GM19438 (cell line): ENCODE data around the gene TMC4.
"Not testable (repeated sequence)": the region's sequence is repeated elsewhere in the genome, so short reads cannot be mapped to it uniquely, and the experiment has no call there.

Experiments
- ATAC-seq: cut with Tn5 transposase; IDR thresholded peaks from one replicate; pipeline ENCODE4 v1.9.1; 2021; ENCODE audit warnings: low read depth; ENCODE audit not compliant: unreplicated experiment

Gene TMC4

DNA sequence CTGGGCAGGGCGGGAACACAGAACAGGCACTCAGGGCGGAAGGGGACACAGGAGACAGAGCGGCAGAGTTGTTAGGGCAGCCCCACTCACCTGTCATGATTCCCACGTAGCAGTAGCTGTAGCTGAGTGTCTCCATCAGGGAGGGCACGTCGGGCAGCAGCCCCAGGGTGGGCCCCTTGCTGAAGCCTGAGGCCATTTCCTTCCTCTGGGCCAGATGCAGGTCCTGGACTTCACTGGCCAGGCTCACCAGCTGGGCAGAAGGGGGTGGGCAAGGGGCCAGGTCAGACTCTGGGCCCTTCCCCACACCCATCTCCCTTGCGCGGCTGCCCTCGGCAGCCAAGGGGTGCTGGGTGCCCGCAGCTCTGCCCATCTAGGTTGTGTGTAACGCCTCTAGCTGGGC is 10.5 kb upstream of the TMC4 start:
- no peak for ATAC-seq

DNA sequence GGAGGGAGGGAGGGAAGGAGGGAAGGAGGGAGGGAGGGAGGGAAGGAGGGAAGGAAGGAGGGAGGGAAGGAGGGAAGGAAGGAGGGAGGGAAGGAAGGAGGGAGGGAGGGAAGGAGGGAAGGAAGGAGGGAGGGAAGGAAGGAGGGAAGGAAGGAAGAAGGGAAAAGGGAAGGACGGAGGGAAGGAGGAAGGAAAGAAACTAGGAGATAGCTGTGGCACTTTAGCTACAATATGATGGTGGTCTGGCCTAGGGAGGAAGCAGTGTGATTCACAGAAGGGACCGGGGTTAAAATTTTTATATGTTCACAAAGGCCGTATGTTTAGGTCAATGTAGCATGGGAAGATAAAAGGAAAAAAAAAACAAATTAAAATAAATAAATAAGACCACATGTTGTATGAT is 8.9 kb upstream of the TMC4 start:
- ATAC-seq, result not testable (repeated sequence)

DNA sequence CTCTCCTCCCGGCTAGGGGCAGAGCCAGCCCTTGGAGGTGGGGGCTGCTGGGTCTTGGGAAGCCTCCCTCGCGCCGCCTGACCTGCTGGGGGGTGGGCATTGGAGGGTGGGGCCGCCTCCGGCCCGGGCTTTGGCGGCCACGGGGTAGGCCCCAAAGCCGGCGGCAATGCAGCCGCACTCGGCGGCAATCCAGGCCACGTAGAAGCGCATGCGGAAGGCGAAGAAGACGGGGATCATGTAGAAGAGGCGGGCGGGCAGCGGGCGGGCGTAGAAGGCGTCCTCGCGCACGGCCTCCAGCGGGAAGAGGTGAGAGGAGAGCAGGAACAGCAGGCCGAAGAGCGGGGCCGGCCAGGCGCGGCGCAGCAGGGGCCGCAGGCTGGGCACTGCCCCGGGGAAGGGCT is 7.7 kb upstream of the TMC4 start:
- no peak for ATAC-seq

DNA sequence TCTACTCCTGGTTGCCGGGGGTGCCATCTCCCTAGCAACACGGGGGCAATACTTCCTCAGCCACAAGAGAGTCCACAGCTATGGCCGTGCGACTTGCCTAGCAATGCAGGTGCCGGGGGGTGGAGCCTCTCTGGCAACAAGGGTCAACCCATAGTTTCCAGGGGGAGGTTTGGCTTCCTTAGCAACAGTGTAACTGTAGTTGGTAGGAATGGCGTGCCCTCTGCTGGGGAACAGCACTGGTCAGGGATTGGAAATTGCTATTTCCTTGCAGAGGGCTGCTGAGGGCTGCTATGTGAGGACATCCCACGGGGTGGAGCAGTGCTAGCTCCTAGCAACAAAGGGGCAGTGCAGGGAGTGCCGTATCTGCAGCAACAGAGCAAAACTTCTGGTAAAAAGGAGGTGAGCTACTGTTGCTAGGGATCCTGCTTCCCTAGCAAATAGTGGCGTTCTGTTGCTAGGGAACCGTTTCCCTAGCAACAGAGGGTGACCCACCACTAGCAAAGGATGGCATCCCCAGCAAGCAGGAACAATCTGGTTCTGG is 7.0 kb upstream of the TMC4 start:
- ATAC-seq, result no peak

DNA sequence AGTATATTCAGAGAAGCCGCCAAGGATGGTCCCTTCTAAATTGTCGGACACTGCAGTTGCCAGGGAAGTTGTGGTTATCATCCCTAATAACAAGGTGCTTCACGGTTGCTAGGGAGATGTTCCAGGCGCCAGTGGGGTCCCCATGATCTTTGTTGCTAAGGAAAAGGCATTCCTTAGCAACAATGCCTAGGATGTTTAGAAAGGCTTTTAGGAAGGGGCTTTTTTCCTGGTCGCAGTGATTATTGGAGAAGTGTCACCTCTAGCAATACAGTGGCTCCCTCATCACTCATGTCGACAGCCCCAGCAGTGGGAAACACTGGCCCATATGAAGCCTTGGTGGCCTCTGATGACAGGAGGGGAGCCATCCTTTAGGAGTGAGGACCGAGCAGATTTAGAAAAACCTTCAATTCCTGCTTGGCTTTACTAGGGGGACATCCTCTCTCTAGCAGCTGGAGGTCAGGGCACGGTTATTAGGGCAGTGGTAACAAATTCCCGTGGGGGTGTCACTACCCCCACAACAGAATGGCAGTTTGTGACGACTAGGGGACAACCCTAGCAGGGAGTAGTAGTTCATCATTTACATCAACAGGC is 6.4 kb upstream of the TMC4 start:
- ATAC-seq, result no peak

DNA sequence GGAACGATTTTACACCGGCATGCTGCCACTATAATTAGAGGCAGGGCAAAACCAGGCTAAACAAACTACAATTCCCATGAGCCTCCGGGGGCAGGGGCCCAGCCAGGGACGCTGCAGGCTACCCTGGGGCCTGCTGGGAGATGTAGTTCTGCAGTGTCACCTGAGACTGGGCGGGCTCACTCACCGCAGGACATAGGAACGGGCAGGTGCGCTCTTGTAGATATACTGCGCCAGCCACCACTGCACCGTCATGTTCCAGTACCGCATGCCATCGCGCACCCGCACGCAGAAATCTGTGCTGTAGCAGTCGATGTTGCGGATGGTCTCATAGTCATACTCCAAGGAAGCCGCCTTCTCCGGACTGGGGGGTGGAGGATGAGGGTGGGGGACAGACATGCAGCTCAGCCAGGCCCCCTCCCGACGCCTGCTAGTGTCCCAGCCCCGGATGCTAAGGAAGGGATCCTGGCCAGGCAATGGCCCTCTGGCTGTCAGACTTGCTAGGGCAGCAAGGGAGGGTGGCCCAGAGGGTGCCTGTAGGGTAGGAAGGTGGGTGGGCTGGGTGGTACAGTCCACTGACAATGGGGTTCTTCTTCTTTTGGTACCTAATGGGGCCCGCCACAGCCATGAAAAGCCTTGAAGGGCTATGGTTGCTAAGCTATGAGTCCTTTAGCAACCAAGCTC is 5.8 kb upstream of the TMC4 start:
- no peak for ATAC-seq

DNA sequence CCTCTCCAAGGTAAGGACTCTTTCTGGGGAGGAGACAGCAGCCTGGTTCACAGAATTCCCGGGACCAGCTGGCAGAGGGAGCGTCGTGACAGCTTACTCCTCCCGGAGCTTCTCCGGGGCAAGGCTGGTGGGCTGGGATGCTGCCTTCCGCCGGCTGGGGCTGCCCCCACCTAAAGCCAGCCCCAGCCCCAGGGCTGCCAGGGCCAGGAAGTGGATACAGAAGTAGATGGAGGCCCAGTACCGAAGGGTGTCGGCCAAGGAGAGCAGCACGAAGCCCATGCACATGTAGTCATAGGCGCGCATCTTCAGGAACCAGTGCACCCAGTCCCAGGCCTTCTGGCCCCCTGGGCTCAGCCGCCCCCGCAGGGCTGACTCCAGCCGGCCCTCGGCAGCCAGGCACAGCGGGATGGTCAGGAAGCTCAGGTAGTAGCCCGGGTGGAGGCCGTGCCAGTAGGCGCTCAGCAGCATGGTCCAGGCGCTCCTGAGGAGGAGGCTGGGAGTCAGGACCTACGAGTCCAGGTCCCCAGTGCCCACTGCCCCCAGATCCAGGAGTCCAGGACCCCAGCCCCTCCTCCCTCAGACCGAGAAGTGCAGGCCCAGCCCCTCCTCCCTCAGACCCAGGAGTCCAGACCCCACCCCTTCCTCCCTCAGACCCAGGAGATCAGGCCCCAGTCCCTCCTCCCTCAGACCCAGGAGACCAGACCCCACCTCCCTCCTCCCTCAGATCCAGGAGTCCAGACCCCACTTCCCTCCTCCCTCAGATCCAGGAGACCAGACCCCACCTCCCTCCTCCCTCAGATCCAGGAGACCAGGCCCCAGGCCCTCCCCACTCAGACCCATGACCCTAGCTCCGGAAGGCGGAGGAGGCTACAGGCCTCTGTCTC is 1.2 kb upstream of the TMC4 start:
- ATAC-seq, result no peak

DNA sequence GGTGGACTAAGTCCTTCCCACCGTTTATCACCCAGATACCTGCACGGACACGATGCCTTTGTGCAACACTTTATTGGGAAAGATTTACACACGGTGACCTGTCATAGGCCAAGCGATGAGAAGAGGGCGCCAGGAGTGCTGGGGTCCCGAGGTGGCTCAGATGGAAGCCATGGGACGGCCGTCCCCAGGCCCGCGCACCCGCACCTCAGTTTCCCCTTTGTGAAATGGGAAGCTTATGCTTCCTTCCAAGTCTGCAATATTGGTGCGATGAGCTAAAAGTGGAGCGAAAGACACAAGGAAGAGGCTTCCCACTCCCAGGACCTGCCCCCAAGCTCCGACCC is 369 bp upstream of the TMC4 start:
- ATAC-seq, result no peak

DNA sequence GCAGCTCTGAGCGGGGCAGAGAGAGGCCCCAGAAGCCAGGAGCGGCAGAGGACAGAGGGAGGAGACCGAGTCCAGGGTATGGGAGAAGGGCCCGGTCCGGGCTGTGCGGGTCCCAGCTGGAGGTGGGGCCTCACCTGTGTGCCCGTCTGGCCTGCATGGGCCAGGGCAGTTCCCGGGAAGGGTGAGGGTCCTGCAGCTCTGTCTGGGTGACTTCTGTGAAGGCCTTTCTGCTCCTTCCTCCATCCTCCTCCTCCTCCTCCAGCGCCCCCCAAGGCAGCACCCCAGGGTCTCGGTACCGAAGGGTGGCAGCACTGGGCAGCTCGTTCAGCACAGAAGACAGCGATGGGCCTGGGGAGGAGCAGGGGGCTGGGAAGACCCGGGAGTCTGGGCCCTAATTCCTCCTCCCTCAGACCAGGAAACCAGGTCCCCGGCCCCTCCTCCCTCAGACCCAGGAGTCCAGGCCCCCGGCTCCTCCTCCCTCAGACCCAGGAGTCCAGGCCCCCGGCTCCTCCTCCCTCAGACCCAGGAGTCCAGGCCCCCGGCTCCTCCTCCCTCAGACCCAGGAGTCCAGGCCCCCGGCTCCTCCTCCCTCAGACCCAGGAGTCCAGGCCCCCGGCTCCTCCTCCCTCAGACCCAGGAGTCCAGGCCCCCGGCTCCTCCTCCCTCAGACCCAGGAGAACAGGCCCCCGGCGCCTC is 1.1 kb downstream of the TMC4 start:
- not testable (repeated sequence) for ATAC-seq

DNA sequence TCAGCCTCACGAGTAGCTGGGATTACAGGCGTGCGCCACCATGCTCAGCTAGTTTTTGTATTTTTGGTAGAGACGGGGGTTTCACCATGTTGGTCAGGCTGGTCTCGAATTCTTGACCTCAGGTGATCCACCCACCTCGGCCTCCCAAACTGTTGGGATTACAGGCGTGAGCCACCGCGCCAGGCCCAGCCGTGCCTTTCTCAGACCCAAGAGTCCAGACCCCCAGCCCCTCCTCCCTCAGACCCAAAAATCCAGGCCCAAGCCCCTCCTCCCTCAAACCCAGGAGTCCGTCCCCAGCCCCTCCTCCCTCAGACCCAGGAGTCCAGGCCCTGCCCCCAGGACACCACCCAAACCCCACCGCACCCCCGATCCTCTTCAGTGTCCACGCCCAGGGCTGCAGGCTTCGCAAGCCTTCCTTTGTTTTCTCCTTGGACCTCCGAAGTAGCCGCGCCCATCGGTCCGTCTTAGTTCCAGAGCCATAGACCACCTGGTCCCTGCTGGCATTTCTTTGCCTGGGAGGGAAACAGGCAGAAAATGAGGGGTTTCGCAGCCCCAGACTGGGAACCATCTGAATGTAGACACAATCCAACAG is 3.7 kb downstream of the TMC4 start:
- ATAC-seq, result no peak

DNA sequence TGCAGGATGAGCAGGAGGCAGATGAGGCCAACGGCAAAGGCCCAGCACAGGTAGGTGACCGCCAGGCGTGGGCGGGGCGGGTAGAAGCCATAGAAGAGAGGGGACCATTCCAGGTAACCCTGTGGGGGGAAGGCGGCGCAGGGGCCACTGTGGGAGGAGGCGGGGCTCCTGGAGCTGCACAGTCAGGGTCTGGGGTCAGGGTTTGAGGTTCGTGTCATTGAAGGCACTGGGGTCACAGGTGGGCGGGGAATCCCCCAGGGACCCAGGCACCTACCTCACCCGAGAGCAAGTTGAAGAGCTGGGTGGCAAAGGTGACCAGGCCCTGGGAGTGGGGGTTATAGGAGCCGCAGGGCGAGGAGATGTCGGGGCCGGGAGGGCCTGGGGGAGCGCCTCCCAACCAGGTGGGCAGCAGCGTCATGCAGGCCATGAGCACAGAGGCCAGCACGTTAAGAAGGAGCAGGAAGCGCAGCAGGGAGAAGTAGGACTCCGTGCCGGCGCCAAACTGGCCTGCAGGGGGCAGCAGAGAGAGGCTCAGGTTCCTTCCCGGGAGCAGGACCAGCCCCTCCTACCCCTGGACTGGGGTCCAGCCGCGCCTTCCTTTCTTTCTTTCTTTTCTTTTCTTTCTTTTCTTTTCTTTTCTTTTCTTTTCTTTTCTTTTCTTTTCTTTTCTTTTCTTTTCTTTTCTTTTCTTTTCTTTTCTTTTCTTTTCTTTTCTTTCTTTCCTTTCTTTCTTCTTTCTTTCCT is 4.6 kb downstream of the TMC4 start:
- peak; percentile 68 for ATAC-seq

DNA sequence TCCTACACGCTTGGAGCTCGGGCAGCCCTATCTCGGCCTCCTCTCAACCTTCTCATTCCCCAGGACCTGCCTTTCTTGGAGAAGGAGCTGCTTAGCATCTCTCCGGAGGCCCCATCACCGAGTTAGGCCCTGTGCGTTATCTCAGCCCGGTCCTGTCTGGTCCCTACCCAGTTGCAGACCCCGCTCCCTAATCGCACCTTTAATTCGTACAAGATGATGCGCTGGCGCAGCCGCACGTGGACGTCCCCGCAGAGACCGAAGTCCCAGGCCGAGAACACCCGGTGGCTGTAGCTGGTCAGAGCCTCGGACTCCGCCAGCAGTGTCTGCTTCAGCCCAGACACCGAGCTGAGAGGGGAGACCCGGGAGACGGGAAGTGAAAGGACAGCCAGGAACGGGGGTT is 7.7 kb downstream of the TMC4 start:
- ATAC-seq, result no peak

DNA sequence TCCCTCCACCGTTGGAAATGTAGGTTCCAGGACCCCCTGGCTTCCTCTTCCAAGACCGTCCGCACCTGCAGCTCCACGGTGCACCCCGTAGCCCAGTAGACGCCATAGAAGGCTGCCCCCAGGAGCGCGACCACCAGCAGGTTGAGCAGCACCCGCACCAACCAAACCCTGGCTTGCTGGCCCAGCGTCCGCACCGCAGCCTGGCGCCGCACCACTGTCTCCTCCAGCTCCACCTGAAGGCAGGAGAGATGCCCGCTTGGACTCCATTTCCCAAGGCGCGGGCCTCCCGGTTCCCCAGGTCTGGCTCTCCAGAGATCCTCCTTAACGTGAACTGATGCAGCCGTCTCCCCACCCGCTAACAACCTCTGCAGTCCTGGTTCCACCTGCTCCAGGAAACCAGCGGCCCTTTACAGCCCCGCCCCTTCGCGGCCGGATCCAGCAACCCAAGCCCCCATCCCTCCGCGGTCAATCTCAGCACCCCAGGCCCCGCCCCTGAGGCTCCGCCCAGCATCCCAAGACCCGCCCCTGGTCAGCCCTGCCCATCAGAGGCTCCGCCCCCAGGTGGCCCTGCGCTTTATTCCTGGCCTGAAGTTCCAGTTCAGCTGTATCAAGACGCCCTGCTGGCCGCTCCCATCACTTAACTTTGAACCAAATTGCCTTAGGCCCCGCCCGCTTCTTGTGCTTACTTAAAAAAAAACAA is 8.4 kb downstream of the TMC4 start:
- no peak for ATAC-seq

DNA sequence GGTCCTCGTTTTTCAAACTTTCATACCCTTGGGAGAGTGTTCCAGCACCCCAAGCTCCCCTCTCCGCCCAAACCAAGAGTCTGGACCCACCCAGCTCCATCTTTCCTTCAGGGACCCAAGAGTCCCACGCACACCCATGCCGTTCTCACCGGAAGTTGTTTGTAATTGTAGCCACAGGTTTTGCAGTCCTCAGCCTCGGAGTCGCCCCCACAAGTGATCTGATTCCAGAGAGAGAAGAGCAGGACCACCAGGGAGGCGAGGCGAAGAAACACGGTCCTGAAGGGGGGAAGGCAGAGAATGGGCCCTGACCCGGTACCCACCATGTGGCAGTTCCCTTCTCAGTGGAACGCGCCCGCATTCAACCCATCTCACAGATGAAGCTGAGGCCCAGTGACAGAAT is 10.1 kb downstream of the TMC4 start:
- no peak for ATAC-seq

DNA sequence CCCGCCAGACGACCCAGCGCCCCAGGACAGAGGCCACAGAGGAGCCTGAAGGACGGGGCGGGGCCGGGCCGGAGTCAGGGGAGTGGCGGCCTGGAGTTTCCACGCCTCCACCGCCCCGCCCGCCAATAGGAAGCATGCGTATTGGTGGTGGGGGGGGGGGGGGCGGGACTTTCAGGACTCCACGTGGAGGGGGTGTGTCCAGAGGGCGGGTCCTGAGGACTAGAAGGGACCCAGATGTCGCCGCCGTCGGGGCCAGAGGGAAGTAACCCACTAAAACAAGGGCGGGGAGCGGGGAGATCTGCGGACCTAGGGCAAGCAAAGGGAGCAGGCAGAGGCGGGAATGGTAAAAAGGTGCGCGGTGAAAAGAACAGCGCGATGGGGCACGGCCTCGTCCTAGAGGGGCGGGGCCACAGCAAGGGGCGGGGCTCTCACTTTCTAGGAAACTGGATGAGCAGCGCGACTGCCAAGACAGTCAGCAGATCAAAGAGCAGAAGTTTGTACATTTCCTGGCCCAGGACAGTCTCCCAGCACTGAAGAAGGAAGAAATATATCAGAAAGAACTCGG is 10.6 kb downstream of the TMC4 start:
- no peak for ATAC-seq

DNA sequence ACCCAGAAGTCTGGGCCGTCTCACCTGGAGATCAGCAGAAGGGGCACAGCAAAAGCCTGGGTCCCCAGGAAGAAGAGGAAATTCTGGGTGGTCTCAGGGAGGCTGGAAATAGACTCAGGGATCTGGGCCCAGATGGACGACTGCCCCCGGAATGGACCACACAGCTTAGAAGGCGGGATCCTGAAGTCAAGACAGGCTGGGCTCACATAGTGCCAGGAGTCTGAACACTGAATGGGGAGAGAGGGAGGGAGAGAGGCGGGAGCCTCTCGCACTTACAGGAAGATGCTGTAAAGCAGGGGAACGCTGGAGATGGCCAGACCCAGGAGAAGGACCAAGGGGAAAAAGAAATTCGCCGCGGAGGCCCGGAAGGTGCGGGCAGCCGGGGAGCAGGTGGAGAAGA is 12.1 kb downstream of the TMC4 start:
- ATAC-seq, result no peak

DNA sequence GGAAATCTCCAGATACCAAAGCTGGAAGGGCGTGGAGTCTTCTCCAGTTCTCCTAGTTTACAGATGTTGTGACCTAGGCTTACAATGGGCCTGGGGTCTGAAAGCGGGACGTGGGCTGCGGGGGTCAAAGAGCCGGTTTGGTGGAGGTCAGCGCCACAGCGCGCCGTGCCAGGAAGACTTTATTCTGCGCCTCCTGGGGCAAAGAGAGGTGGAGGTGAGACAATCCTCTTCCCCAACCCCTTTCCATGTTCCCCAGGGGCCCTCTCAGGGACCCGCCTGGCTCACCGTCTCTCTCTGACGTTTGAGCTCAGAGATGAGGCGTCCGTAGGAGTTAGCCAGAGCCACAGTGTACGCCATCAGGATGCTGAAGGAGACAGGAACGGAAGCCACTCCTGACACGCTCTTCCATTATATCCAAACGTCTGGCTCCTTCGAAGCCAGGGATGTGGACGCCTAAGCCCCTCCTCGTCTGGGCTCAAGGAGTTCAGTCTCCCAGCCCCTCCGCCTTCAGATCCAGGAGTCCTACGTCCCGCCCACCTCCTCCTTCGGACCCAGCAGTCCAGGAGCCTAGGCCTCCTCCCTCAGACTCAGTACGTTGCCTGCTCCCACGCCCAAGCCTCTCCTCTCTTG is 12.7 kb downstream of the TMC4 start:
- ATAC-seq, result no peak

DNA sequence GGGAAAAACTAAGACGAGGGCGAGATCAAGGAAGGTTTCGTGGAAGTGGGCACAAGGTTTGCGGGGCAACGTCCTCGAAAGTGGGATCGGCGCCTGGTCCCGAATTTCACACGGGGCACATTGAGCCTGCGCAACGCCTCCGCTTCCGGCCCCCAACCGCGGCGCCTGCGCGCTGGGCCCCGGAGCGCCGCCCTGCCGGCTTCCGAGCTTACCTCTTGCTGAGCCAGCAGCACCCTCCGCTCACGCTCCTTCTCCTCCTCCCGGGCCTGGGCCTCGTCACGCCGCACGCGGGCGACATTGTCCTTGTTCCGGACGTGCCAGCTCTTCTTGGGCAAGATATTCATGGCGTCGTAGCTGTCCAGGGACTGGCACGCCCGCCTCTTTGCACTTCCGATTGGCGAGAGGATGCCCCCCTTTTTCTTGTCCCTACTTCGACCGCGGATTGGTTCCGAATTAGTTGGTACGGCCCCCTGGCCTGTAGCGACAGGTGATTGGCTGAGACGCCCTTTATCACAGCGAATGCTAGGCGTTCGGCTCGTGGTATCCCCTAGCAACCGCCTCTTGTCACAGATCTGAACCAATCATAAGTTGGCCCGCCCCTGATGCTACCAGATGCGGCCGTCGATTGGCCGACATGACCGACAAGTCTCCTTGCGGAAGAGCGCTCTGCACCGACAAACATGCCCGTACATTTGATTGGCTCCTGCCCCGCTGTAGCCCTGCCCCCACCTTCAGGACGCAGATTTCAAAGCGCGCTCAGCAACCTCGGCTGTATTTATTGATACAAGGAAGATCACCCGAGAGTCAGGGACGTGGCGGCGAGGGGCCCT is 13.4 kb downstream of the TMC4 start, which contains the start of gene LENG1:
LENG1 (minus strand) TSS at position 370 of the 830 bp plus-strand sequence; CDS start at position 344, 26 bp downstream.
- peak; percentile 88 for ATAC-seq
